Tibial nerve (tissue), 4 donors: ENCODE data around the gene BTRC. TPM values are rescaled to one million over a fixed set of nuclear protein-coding genes. Genes with fewer than 3 reads are reported as not detected.

ENCODE experiments used
- DNase-seq, 2 donors: peaks; one replicate each; pipeline ENCODE4 v3.0.0-alpha.2; 2019; ENCODE audit warnings: low spot score in 2 of 2
- H3K27ac ChIP-seq, 4 donors: fragments of 200-600 bp; sonication (generic) in 3 of 4; one replicate each; pipeline ENCODE4 v1.5.1; 2017 to 2019; ENCODE audit warnings: mild to moderate bottlenecking in 1 of 4
- H3K27me3 ChIP-seq, 2 donors: fragments of 200-600 bp; sonication (generic) in 1 of 2; one replicate each; pipeline versions ENCODE4 v1.5.1 to v1.6.0; 2017 to 2019
- H3K36me3 ChIP-seq, 3 donors: fragments of 200-600 bp; sonication (generic); one replicate each; pipeline ENCODE4 v1.5.1; 2018 to 2019
- H3K4me1 ChIP-seq, 4 donors: fragments of 200-600 bp; sonication (generic) in 3 of 4; one replicate each; pipeline ENCODE4 v1.5.1; 2017 to 2019
- H3K4me3 ChIP-seq, 4 donors: fragments of 200-600 bp; sonication (generic) in 3 of 4; one replicate each; pipeline ENCODE4 v1.5.1; 2017 to 2019; ENCODE audit warnings: mild to moderate bottlenecking in 1 of 4, moderate library complexity in 1 of 4
- H3K9me3 ChIP-seq, 4 donors: fragments of 200-600 bp; sonication (generic) in 3 of 4; one replicate each; pipeline ENCODE4 v1.5.1; 2017 to 2019
- EP300 ChIP-seq, 2 donors: sonication (generic); formaldehyde crosslinking; IDR thresholded peaks; one replicate each; pipeline ENCODE4 v1.6.1; 2017; ENCODE audit warnings: antibody characterized with exemption in 2 of 2, mild to moderate bottlenecking in 1 of 2
- POLR2A ChIP-seq, 2 donors: fragments of 450-650 bp; IDR thresholded peaks; one replicate each; pipeline ENCODE4 v1.6.1; 2017; ENCODE audit warnings: antibody characterized with exemption in 2 of 2, mild to moderate bottlenecking in 2 of 2, moderate library complexity in 2 of 2
- WGBS, 2 donors: methylation state at CpG; one replicate each; pipeline ENCODE4 v1.1.5; 2018; 5-methylcytosine and 5-hydroxymethylcytosine counted together
- total RNA-seq, 4 donors: library from RNA; depleted of rRNA; stranded (reverse); fragments of >200 nt; gene quantifications; one replicate each; pipeline ENCODE4 v1.1.0, GENCODE V29; 2016
- TF ChIP-seq, protein P1 (sequence below), 5 experiments: fragments of 200-600 bp in 3 of 5; fragments of 450-650 bp in 2 of 5; sonication (generic) in 3 of 5; IDR thresholded peaks; one replicate each; pipeline ENCODE4 v1.5.1; 2016 to 2019; ENCODE audit warnings: antibody characterized with exemption in 5 of 5, mild to moderate bottlenecking in 3 of 5, moderate library complexity in 2 of 5

BTRC gene
- total RNA-seq, 4 donors from 2014 or later = 7.9 to 14.2 (median 8.8) TPM

DNA sequence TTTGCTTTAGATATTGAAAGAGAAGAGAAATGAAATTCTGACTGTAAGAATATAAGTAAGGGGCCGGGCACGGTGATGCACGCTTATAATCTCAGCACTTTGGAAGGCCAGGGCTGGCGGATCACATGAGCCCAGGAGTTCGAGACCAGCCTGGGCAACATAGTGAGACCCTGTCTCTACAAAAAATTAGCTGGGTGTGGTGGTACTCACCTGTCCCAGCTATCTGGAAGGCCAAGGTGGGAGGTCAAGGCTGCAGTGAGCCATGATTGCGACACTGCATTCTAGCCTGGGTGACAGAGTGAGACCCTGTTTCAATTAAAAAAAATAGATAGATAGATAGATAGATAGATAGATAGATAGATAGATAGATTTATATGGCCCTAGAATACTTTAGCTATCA, 82.3 kb downstream of the BTRC start:
- no peak overlapping the region for H3K4me3 ChIP-seq
- DNase-seq = no peak
- no peak overlapping the region for H3K27ac ChIP-seq
- no peaks in the 10 kb centered on the region for H3K27me3 ChIP-seq
- WGBS, 2 donors = 96 to 97% methylated on average over 6 of the region's 6 CpGs
- H3K36me3 ChIP-seq = peaks cover 0 to 5% (median 0%) of the 10 kb centered on the region in 3 donors
- no peaks in the 10 kb centered on the region for H3K4me1 ChIP-seq
- no peaks in the 10 kb centered on the region for H3K9me3 ChIP-seq
- TF ChIP-seq EP300 (IDR thresholded peaks at IDR 0.05) (no peak), POLR2A (IDR thresholded peaks at IDR 0.05) (no peak)

DNA sequence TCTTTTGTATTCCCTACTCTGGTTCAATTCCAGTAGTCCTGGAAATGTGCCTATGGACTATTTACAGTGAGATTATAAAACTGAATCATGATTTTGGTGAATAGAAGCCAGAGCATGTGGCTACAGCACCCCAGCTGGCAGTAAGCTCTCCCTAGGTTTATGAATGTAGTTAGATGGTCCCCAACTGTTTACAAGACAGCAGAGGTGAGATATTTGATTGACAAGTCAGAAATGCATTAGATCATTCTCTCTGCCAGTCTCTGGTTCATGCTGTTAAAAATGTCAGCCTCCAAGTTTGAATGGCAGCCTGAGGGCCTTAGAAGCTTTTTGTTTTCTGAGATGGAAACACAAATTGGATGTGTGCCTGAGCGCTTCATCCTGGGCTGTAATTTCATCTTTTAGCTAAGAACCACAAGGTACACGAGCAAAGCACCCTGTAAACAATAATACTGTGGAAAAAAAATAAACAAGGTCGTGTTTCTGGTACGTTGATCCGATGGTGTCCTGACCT, 85.0 kb downstream of the BTRC start:
- Histone ChIP-seq H3K27me3 (no peaks in the 10 kb centered on the region), H3K36me3 (no peaks in the 10 kb centered on the region), H3K9me3 (no peaks in the 10 kb centered on the region), H3K27ac (no peak overlapping the region), H3K4me3 (no peak overlapping the region), H3K4me1 (no peaks in the 10 kb centered on the region)
- no peak for DNase-seq
- TF ChIP-seq, protein P1, sequence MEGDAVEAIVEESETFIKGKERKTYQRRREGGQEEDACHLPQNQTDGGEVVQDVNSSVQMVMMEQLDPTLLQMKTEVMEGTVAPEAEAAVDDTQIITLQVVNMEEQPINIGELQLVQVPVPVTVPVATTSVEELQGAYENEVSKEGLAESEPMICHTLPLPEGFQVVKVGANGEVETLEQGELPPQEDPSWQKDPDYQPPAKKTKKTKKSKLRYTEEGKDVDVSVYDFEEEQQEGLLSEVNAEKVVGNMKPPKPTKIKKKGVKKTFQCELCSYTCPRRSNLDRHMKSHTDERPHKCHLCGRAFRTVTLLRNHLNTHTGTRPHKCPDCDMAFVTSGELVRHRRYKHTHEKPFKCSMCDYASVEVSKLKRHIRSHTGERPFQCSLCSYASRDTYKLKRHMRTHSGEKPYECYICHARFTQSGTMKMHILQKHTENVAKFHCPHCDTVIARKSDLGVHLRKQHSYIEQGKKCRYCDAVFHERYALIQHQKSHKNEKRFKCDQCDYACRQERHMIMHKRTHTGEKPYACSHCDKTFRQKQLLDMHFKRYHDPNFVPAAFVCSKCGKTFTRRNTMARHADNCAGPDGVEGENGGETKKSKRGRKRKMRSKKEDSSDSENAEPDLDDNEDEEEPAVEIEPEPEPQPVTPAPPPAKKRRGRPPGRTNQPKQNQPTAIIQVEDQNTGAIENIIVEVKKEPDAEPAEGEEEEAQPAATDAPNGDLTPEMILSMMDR (IDR thresholded peaks at IDR 0.05) = no peak
- TF ChIP-seq EP300 (IDR thresholded peaks at IDR 0.05) = no peak
- TF ChIP-seq POLR2A (IDR thresholded peaks at IDR 0.05) = no peak
- WGBS, 2 donors = 75 to 77% methylated on average over 5 of the region's 5 CpGs

DNA sequence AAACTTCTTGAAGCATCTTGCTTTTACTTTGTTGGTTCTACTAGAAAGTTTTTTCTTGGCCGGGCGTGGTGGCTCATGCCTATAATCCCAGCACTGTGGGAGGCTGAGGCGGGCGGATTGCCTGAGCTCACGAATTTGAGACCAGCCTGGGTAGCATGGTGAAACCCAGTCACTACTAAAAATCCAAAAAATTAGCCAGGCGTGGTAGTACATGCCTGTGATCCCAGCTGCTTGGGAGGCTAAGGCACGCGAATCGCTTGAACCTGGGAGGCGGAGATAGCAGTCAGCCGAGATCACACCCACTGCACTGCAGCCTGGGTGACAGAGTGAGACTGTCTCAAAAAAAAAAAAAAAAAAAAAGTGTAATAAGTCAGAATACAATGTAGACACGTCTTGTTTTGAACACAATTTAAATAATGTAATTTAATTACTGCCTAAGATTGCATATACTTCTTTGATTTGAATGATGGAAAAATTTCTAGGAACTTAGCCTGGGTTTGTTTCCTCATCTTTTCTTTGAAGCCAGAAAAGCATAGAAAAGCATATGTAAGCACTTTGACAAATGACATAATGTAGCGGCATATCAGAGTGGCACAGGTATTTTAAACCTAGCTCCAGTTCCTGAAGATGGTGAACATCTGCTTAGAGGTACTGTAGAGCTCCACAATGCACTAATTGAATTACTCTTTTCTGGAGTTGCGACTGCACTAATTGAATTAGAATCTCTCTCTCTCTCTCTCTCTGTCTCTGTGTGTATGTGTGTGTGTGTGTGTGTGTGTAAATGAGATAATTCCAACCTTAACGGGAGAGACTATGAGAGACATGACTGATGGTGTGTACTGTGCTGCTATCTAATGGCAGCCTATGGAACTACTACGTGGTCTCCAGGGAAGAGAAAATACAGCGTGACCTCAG, 87.8 kb downstream of the BTRC start:
- Histone ChIP-seq H3K4me3 (no peak overlapping the region), H3K4me1 (peaks cover 0 to 3% (median 0%) of the 10 kb centered on the region in 4 donors), H3K27ac (no peak overlapping the region), H3K9me3 (no peaks in the 10 kb centered on the region), H3K36me3 (no peaks in the 10 kb centered on the region), H3K27me3 (no peaks in the 10 kb centered on the region)
- no peak for TF ChIP-seq POLR2A (IDR thresholded peaks at IDR 0.05)
- TF ChIP-seq, protein P1 (IDR thresholded peaks at IDR 0.05) = peak in 3 of 5 experiments; percentile 21 to 42 (median 26)
- DNase-seq = peak in 1 of 2 donors; percentile 16
- 72 to 75% methylated on average over 17 of the region's 17 CpGs for WGBS, 2 donors

DNA sequence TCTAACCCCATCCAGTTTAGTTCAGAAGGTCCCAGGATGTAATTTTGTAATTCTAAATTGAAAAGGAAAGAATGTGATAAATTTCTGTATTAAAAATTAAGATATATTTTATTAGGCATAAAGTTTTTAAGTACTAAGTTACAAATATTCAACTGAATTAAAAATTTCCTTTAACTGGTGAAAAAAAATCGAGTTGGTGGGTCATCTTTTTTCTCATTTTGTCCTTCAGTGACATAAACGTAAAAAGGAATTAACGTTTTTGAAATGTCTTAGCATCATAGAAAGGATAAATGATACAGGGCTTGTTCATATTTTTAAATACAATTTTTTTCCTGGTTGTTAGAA, 88.5 kb downstream of the BTRC start:
- peaks cover 0 to 3% (median 0%) of the 10 kb centered on the region in 4 donors for H3K4me1 ChIP-seq
- no peak for DNase-seq
- no peaks in the 10 kb centered on the region for H3K9me3 ChIP-seq
- 71 to 73% methylated on average over 3 of the region's 3 CpGs for WGBS, 2 donors
- H3K4me3 ChIP-seq = no peak overlapping the region
- no peak for TF ChIP-seq POLR2A (IDR thresholded peaks at IDR 0.05)
- H3K27me3 ChIP-seq = no peaks in the 10 kb centered on the region
- no peaks in the 10 kb centered on the region for H3K36me3 ChIP-seq
- no peak overlapping the region for H3K27ac ChIP-seq

DNA sequence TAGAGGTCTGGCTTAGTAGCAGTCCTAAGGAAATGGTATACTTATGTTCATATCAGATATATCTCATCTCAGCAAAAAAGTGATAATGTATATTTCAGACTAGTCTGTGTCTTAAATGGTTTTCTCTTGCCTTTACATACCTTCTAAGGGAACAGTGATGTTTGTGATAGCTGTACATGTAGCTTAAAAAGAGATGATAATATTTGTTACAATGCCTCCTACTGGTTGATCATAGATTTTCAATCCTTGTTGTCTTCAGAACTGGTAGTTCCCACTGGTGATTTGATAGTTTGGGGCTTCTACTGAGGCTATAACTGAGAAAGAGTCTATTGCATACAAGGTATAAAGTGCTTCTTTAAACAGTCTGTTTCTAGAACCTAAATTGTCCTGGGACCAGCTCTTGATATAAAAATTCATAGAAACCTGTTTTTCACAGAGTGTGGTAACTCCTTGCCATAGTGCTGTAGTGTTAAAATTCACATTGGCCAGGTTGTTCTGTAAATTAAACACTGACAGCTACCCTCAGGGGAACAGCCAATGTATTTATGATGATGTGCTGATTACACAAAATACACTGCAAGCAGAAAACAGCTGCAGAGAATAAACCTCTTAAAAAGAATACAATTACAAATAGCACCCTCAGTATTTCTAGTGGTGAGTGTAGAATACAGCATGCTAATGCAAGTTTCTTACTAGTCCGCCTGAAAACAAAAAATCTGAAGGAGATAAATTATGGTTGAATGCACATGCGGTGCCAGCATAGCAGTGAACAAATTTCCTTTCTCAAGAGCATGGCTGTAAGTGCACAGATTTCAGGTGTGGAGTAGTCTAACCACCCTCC, 90.3 kb downstream of the BTRC start:
- no peaks in the 10 kb centered on the region for H3K9me3 ChIP-seq
- WGBS, 2 donors = 87% methylated on average over 2 of the region's 2 CpGs
- no peaks in the 10 kb centered on the region for H3K27me3 ChIP-seq
- no peak overlapping the region for H3K27ac ChIP-seq
- H3K4me1 ChIP-seq = peaks cover 0 to 3% (median 0%) of the 10 kb centered on the region in 4 donors
- no peaks in the 10 kb centered on the region for H3K36me3 ChIP-seq
- DNase-seq = no peak
- TF ChIP-seq, protein P1 (IDR thresholded peaks at IDR 0.05) = peak in 1 of 5 experiments; percentile 12
- no peak for TF ChIP-seq EP300 (IDR thresholded peaks at IDR 0.05)
- TF ChIP-seq POLR2A (IDR thresholded peaks at IDR 0.05) = no peak
- H3K4me3 ChIP-seq = no peak overlapping the region
